Immature natural killer cell (primary cell): ENCODE measurements around the gene OR13C3. TPM values are rescaled to one million over a fixed set of nuclear protein-coding genes. Genes with fewer than 3 reads are reported as not detected.

Experiments
- DNase-seq, 3 donors: peaks; one replicate each; pipeline ENCODE4 v3.0.0; 2022; ENCODE audit warnings: mixed read lengths in 1 of 3
- H3K27ac Mint-ChIP-seq, 6 donors: one replicate each; pipeline ENCODE4 v1.8.0; 2020; ENCODE audit warnings: mixed read lengths in 6 of 6, mild to moderate bottlenecking in 5 of 6, inconsistent platforms in 4 of 6, moderate library complexity in 3 of 6
- H3K27me3 Mint-ChIP-seq, 3 donors: one replicate each; pipeline ENCODE4 v1.8.0; 2020 to 2021; ENCODE audit warnings: low read depth in 3 of 3, mild to moderate bottlenecking in 3 of 3, mixed read lengths in 3 of 3, moderate library complexity in 3 of 3, inconsistent platforms in 1 of 3
- H3K36me3 Mint-ChIP-seq, 3 donors: one replicate each; pipeline ENCODE4 v1.8.0; 2020; ENCODE audit warnings: mixed read lengths in 3 of 3, inconsistent platforms in 2 of 3, mild to moderate bottlenecking in 2 of 3
- H3K4me1 Mint-ChIP-seq, 2 donors: one replicate each; pipeline ENCODE4 v1.8.0; 2020; ENCODE audit warnings: inconsistent platforms in 2 of 2, mild to moderate bottlenecking in 2 of 2, mixed read lengths in 2 of 2, moderate library complexity in 1 of 2
- H3K4me3 Mint-ChIP-seq, 5 donors: one replicate each; pipeline ENCODE4 v1.8.0; 2020; ENCODE audit warnings: mild to moderate bottlenecking in 5 of 5, mixed read lengths in 5 of 5, inconsistent platforms in 3 of 5, moderate library complexity in 3 of 5
- H3K9me3 Mint-ChIP-seq, 6 donors: one replicate each; pipeline ENCODE4 v1.8.0; 2020; ENCODE audit warnings: mild to moderate bottlenecking in 6 of 6, mixed read lengths in 6 of 6, inconsistent platforms in 4 of 6, moderate library complexity in 3 of 6
- polyA plus RNA-seq, 3 donors: library from polyadenylated mRNA; unstranded; fragments of 300-500 nt; fragmentation: Illumina TruSeq; gene quantifications; one replicate each; pipeline ENCODE4 v1.2.3, GENCODE V29; 2021

OR13C3 gene
- polyA plus RNA-seq, 3 donors from 2014 or later, result not detected

GRCh38 chr9:104514901-104515300, 21.8 kb downstream of the OR13C3 start:
- no peak overlapping the region for H3K27ac Mint-ChIP-seq
- no peaks in the 10 kb centered on the region for H3K36me3 Mint-ChIP-seq
- H3K4me1 Mint-ChIP-seq, result no peaks in the 10 kb centered on the region
- H3K27me3 Mint-ChIP-seq, result no peaks in the 10 kb centered on the region
- H3K4me3 Mint-ChIP-seq, result no peak overlapping the region
- DNase-seq, result no peak
- H3K9me3 Mint-ChIP-seq, result peaks cover 0 to 21% (median 9%) of the 10 kb centered on the region in 6 donors

GRCh38 chr9:104506565-104506964, 30.1 kb downstream of the OR13C3 start:
- Mint-ChIP-seq H3K4me3 (no peak overlapping the region), H3K27ac (no peak overlapping the region), H3K36me3 (no peaks in the 10 kb centered on the region), H3K9me3 (peaks cover 0 to 35% (median 8%) of the 10 kb centered on the region in 6 donors), H3K4me1 (no peaks in the 10 kb centered on the region), H3K27me3 (no peaks in the 10 kb centered on the region)
- no peak for DNase-seq

DNA sequence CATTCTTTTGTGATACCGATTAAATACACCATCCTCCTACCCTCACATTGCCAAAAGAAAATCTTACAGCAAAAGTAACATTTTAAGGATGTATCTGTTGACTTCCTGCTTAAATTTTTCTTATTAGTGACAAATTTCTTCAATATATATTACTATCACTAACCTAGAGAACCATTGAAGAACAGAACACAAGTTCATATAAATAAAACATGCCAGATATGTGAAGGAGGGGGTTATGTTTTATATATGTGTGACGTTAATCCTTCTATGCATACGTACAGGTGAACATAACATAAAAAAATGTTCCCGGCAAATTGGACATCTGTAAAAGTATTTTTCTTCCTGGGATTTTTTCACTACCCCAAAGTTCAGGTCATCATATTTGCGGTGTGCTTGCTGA, 32.7 kb downstream of the OR13C3 start, which contains the start of gene OR13F1:
Gene OR13F1 (plus strand): TSS at position 301 of the 400 bp plus-strand sequence. CDS start 0 bp downstream, at position 301.
- H3K9me3 Mint-ChIP-seq, result peaks cover 0 to 17% (median 4%) of the 10 kb centered on the region in 6 donors
- H3K4me3 Mint-ChIP-seq, result no peak within 1 kb of the TSS
- DNase-seq, result no peak
- H3K4me1 Mint-ChIP-seq, result no peaks in the 10 kb centered on the region
- no peak within 1 kb of the TSS for H3K27ac Mint-ChIP-seq
- H3K36me3 Mint-ChIP-seq, result no peaks in the 10 kb centered on the region
- H3K27me3 Mint-ChIP-seq, result no peaks in the 10 kb centered on the region

GRCh38 chr9:104503440-104503839, 33.2 kb downstream of the OR13C3 start:
- no peak overlapping the region for H3K4me3 Mint-ChIP-seq
- no peaks in the 10 kb centered on the region for H3K4me1 Mint-ChIP-seq
- H3K27me3 Mint-ChIP-seq, result no peaks in the 10 kb centered on the region
- DNase-seq, result no peak
- H3K27ac Mint-ChIP-seq, result no peak overlapping the region
- H3K9me3 Mint-ChIP-seq, result peaks cover 0 to 17% (median 3%) of the 10 kb centered on the region in 6 donors
- no peaks in the 10 kb centered on the region for H3K36me3 Mint-ChIP-seq

DNA sequence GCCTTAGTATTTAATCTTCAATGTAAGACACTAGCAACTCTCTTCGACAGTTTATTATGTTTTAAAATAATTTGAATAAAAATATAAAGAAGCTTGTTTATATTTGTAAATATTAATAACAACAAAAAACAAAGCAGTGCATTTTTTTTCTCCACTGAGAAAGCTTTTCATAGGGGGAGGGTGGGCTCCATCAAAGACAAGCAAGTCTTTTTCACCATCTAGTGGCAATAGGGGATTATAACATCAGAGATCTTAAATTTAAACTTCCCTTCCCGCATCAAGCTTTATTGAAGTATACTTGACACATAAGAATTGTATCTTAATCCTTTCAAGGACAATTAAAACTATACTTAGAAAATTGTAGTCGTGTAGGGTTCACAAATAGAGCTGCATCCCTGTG, 41.8 kb downstream of the OR13C3 start:
- Mint-ChIP-seq H3K9me3 (peaks cover 0 to 11% (median 3%) of the 10 kb centered on the region in 6 donors), H3K4me1 (no peaks in the 10 kb centered on the region), H3K4me3 (no peak overlapping the region), H3K36me3 (no peaks in the 10 kb centered on the region), H3K27ac (no peak overlapping the region), H3K27me3 (no peaks in the 10 kb centered on the region)
- no peak for DNase-seq

Other genes with a start within 250 kb of the OR13C3 start
- not detected for gene OR13F1, start 32.6 kb downstream of the OR13C3 start, polyA plus RNA-seq
- gene OR13C4, start 9.6 kb downstream of the OR13C3 start, polyA plus RNA-seq, result not detected
- gene OR13C8, start 32.3 kb upstream of the OR13C3 start, polyA plus RNA-seq, result not detected
- not detected for gene OR13C5, start 62.6 kb upstream of the OR13C3 start, polyA plus RNA-seq
- not detected for gene OR13C2, start 68.8 kb upstream of the OR13C3 start, polyA plus RNA-seq
- gene OR13C9, start 81.3 kb upstream of the OR13C3 start, polyA plus RNA-seq, result not detected
- gene OR13D1, start 157.7 kb upstream of the OR13C3 start, polyA plus RNA-seq, result not detected
- 10 to 100 TPM; 28.2 to 58.0 (median 29.2) TPM for gene NIPSNAP3A, start 210.8 kb upstream of the OR13C3 start, polyA plus RNA-seq
- gene NIPSNAP3B, start 227.3 kb upstream of the OR13C3 start, polyA plus RNA-seq, result under 1 TPM in 2 of 3 donors, not detected in 1; 0.45 to 0.98 TPM